GM19452 (cell line): Measurements from ENCODE around the gene ZNF805.
"Not testable (repeated sequence)": the region's sequence is repeated elsewhere in the genome, so short reads cannot be mapped to it uniquely, and the experiment has no call there.

ENCODE experiments used
- ATAC-seq: cut with Tn5 transposase; IDR thresholded peaks from one replicate; pipeline ENCODE4 v1.9.1; 2021; ENCODE audit not compliant: unreplicated experiment

Gene ZNF805

DNA sequence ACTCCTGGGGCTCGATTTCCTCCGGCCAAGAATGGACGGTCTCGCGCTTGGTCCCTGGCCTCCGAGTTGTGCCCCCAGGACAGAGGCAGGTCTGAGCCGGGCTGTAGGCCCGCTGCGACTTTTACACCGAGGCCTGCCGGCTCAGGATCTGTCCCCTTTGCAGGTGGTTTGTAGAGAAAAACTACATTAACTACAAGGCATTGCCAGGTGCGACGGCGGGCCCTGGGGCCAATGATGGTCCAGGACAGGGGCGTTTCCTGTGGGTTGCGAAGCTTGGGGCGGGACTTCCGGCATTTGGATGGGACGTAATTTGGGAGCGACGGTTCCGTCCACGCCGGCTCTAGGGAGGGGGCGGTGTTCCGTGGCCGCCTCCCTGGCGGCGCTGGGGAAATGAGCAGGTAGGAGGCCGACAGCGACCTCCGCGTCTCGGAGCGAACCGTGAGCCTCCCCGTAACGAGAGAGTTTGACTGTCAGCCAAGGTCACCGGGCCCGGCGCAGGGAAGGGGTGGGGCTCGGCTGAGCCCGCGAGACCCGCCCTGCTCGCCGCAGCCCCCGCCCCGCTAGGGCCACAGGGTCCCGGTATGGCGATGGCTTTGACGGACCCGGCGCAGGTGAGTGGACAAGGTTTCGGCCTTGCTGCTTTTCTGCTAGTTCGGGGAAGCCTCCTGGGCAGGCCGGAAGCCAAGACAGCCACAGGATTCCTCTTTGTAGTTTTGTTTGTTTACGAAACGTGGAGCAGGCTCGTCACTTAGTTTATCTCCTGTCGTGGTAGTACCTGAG lies at the start of gene ZNF805:
ZNF805 (plus strand) TSS at position 322 of the 780 bp plus-strand sequence; CDS start at position 582, 260 bp downstream.
- peak; percentile 92 for ATAC-seq

DNA sequence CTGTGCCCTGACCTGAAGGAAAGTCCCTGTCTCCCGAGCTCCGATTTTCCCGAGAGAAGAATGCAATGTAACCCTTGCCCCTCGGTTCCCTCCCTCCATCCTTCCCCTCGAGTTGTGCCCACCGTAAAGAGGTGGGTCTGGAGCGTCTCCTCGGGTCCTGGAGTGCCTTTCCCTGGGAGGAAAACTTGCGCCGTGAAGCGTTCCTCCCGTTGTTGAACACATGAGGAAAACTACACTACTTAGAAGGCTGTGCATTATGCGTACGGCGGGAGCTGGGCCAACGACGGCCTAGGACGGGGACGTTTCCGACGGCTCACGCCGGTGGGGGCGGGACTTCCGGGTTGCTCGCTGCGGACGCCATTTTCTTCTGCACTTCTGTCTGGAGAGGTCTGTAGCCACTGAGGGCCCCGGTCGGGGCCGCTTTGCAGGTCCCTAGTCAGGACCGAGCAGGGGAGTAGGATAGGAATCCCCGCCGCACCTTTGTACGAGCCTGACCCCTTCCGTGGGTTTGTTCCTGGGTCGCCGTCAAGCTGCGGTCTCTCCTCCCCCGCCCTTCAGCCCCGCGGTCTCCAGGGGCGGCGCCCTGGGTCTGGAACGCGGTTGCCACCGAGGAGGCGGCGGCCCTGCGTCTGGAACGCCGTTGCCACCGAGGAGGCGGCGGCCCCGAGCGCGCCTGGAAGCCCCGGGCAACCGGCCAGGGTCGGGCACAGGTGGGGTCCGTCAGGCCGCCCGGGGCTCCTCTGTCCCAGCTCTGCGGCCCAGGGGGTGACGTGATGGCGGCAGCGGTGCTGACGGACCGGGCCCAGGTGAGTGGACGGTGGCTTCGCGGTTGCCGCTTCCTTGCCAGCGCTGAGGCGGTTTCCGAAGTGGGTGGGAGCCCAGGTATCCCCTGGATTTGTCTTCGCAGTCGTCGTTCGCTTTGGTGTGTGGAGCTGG lies 49.0 kb upstream of the ZNF805 start, which contains the start of gene ZNF264:
ZNF264 (plus strand) TSS at position 360 of the 936 bp plus-strand sequence; CDS start at position 774, 414 bp downstream.
- peak; percentile 93 for ATAC-seq

DNA sequence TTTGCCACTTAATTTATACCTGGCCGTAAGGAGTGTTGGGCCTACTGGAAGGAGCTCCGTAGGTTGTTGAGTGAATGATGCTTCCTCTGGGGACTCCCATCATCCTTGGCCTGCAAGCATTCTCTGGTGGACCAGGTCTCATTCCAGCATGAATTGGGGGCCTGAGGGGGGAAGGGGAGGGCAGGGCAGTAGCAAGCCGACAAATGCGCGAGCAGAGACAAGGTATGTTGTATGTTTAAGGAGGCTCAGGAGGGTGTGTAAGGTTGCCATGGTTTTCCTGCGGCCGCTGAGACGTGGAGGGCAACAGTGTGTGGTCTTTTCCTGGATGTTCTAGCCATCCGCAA lies 48.4 kb upstream of the ZNF805 start:
- peak; percentile 7 for ATAC-seq

DNA sequence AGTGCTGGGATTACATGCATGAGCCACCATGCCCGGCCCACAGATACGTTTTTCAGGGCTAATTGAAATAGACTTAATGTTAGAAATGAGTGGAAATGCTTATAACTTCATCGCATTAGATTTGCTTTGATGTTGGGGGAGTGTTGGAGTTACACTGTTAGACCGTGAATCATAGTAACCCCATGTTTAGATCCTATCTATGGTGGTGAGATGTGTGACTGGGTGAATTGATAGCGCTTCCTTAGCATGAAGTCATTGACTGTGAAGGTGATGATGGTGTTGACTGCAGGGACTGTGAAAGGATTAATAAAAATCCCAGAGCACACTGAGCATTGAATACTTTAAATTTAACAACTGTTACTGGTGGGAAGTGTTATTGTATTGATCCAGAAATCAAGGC lies 47.4 kb upstream of the ZNF805 start:
- no peak for ATAC-seq

DNA sequence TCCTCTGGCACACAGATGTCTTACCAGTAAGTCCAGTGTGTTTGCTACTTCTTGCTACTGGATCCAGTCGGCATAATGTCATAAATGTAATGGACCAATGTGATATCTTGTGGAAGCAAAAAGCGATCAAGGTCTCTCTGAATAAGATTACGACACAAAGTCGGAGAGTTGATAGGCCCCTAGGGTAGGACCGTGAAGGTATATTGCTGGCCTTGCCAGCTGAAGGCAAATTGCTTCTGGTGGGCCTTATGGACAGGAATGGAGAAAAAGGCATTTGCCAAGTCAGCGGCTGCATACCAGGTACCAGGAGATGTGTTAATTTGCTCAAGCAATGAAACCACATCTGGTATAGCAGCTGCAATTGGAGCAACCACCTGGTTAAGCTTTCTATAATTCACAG lies 42.6 kb upstream of the ZNF805 start:
- ATAC-seq: not testable (repeated sequence)

DNA sequence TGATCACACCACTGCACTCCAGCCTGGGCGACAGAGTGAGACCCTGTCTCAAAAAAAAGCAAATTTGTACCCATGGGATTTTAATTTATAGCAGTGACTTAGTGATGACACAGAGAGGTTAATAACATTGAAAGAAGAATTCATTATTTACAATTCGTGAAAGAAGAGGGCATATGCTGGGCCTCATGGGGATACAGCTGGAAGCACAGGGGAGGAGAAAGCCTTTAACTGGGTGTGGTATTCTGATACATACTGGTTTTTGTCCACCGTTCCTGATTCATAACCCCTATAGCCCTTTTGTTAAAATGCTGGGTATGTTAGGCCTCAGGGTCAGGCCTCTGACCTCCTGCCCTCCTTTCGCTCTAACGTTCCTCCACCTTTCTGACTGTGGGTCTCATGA lies 38.3 kb upstream of the ZNF805 start:
- no peak for ATAC-seq

DNA sequence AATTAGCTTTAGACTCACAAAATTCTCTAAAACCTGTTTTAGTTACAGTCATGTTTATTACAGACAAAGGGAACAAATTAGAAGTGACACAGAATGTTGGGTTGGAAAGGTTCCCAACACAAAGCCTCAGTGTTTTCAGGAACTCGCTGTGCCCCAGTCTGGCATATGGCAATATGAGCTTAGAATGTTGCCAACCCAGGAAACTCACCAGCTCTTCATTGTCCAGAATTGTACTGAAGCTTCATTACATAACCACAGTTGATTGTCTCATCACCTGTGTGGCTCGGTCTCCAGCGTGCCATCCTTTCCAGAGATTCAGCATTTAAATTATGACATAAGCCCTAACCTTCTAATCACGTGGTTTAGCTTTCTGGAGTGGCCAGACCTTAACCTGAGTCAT lies 30.1 kb upstream of the ZNF805 start:
- no peak for ATAC-seq

DNA sequence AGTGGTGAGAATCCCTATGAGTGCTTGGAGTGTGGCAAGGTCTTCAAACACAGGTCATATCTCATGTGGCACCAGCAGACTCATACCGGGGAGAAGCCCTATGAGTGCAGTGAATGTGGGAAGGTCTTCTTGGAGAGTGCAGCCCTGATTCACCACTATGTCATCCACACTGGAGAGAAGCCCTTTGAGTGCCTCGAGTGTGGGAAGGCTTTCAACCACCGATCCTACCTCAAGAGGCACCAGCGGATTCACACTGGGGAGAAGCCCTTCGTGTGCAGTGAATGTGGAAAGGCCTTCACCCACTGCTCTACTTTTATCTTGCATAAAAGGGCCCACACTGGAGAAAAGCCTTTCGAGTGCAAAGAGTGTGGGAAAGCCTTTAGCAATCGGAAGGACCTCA lies 28.3 kb upstream of the ZNF805 start:
- no peak for ATAC-seq

DNA sequence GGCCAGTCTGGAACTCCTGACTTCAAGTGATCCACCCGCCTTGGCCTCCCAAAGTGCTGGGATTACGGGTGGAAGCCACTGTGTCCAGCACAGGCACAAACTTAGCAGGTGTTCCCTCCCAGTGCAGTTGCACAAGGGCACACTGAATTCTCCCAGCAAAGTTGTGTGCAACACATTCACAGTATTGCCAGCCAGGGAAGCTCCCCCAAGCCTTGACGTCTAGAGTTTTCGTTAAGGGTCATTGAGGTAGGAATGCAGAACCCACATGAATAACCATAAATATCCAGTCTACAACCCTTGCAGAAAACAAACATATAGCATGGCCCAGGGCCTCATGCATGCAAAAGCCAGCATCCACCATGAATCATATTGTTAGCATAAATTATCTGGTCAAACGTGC lies 12.9 kb upstream of the ZNF805 start:
- no peak for ATAC-seq

DNA sequence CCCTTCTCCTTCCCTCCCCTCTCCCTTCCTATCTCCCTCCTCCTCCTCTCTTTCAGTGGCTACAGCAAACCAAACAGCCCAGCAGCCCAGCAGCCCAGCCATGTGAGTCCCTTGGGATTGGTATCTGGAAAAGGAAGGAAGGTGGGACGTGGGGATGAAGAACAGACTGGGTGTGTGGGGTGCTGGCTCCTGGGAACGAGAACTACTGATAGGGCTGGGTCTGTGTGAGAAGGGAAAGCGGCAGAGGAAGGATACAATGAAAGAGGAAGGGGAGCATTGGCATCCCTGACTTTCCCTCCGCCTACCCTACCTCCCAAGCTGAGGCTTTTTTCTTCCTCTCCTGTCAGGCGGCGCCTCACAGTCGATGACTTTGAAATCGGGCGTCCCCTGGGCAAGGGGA lies 8.7 kb upstream of the ZNF805 start:
- ATAC-seq: no peak

DNA sequence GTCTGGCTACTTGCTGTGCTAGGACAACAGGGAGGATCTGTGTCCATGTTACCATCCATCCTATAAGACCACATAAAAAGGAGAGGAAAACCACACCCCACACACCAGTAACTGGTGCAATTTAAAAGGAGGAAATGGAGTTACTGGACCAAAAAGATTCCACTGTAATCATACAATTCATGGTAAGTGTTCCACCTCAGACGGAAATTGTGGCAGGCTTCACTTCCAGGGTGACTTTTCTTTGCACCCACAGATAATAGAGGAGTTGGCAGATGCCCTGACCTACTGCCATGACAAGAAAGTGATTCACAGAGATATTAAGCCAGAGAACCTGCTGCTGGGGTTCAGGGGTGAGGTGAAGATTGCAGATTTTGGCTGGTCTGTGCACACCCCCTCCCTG lies 7.2 kb upstream of the ZNF805 start:
- ATAC-seq: no peak

DNA sequence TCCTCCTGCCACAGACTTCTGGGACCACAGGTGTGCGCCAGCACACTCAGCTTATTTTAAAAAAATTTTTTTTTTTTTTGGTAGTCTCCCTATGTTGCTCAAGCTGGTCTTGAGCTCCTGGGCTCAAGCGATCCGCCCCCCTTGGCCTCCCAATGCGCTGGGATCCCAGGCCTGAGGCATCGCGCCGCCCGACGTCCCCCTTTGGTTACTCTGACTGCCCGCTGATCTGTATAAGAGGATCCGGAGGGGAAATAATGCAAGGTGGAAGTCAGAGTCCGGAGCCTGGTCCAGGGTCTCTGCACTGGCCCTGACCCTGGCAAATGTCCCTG lies 486 bp upstream of the ZNF805 start:
- ATAC-seq: no peak

DNA sequence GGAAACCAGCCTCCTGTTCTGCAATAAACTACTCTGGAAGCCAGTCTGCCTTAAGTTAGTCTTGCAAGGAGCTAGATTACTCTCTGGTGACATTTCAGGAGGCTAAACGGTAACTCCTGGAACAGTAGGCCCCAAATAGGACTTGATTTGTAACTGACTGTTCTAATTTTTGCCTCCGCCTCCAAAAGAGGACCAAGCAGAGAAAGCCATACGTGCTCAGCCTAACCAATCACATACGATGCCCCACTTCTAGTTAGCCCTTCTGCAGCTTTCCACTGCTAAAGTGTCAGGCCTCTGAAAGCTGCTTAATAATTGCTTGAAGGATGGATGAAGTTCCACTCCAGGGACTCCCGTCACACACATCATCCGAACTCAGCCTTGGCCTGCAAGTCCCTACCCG lies 744 bp downstream of the ZNF805 start:
- ATAC-seq: no peak

DNA sequence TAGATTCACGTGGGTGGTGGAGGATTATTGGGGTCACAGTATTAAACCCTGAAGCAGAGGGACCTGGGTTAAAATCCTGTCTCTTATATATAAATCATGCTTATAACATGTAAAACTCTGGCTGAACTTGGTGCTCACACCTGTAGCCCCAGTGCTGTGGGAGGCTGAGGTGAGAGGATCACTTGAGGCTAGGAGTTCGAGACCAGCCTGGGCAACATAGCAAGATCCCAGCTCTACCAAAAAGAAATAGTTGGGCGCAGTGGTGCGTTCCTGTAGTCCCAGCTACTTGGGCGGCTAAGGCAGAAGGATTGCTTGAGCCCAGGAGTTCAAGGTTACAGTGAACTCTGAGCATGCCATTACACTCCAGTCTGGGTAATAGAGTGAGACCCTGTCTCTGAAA lies 2.4 kb downstream of the ZNF805 start:
- no peak for ATAC-seq

DNA sequence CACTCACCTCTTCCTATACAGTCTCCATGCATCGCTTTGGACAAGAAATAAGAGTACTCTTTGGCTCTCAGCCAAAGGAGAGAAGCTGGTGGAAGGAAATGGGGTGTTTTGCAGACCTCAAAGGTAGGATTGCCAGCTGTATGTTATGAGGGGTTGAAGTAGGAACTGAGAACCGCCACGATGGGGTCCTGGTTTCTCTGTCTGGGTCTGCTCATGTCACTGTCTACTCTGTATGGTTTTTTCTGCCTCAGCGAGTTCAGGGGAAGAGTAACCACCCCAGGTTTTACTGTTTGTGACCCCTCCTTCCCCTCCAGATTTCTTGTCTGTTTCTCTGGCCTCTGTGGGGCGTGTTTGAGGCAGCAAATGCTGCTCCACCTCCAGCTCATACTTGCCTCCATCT lies 4.1 kb downstream of the ZNF805 start:
- ATAC-seq: no peak

DNA sequence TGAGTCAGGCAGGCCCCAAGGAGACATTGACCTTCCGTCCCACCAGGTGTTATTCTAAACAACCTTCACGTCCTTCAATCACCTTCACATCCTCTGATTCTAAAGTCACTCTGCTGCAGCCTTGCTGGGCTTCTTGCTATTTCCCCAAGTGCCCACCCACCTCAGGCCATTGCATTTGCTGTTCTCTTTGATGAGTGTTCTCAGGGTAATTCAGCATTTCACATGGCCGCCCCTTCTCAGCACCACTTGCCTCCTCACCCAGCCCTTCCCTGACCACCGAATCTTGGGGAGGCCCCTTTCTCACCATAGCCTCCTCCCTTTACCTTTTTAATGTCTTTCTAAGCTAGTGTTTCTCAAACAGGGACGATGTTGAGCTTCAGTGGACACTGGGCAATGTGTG lies 4.6 kb downstream of the ZNF805 start:
- no peak for ATAC-seq

DNA sequence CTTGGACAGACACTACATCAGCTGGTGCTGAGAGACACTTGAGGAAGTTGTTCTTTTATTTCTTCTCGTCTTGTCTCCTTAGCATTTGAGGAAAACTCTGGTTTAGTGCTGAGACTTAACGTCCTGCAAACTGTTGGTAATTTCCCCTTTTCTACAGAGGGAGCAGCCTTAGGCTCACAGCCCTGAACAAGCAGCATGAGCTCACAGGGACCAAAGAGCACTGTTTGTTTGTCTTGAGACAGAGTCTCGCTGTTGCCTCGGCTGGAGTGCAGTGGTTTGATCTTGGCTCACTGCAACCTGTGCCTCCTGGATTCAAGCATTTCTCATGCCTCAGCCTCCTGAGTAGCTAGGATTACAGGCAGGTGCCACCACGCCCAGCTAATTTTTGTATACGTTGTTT lies 5.5 kb downstream of the ZNF805 start:
- no peak for ATAC-seq

DNA sequence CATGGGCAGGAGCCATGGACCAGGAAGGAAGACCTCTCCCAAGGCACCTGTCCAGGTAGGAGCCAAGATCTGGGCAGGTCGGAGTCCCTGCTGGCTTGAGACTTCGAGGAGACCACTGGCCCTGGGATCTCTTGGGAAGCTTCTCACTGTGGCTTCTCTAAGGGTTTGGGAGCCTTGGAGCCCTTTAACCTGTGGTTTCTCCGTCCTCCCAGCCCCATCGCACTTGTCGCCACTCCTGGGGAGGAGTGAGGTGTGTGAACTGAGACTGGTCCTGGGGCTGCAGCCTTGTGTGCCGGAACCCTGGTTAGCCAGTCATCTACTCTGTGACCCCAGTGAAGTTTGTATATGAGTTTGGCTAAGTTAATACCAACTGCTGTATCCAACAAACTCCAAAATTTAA lies 8.2 kb downstream of the ZNF805 start:
- no peak for ATAC-seq

DNA sequence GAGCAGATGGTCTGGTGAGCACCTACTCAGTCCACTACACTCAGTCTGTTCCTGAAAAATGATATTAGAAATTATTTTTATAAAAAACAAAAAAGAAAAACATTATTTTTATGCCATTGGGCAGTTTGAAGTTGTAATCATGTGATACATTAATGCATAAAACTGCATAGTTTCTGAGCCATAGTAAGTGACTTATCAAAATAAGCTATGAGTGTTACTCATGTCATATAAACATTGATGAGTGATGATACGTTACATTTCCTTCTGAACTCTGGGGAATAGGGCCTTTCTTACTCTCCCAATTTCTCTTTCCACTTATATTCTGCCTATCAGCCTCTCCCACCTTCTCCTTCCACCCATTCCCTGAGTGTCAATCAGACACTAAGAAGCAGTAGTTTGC lies 8.9 kb downstream of the ZNF805 start:
- ATAC-seq: no peak

DNA sequence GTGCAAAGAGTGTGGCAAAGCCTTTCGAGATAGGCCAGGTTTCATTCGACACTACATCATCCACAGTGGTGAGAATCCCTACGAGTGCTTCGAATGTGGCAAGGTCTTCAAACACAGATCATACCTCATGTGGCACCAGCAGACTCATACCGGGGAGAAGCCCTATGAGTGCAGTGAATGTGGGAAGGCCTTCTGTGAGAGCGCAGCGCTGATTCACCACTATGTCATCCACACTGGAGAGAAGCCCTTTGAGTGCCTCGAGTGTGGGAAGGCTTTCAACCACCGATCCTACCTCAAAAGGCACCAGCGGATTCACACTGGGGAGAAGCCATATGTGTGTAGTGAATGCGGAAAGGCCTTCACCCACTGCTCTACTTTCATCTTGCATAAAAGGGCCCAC lies 13.3 kb downstream of the ZNF805 start:
- not testable (repeated sequence) for ATAC-seq

DNA sequence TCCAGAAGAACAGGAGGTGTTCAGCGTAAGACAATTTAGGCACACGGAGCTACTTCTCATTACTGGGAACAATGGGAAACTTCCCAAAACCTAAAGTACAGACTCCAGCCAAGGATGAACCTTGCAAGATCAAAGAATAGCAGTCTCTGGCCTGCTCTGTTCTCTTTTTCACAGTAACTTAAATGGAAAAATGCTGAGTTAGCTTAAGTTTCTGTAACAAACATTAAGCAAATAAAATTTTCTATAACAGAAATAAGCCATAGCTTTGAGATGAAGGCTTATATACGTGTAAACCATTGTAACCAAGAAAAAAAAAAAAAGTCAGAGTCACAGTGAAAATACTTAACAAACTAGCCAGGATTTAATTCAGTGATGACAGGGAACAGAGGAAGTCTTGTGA lies 21.6 kb downstream of the ZNF805 start:
- ATAC-seq: no peak

DNA sequence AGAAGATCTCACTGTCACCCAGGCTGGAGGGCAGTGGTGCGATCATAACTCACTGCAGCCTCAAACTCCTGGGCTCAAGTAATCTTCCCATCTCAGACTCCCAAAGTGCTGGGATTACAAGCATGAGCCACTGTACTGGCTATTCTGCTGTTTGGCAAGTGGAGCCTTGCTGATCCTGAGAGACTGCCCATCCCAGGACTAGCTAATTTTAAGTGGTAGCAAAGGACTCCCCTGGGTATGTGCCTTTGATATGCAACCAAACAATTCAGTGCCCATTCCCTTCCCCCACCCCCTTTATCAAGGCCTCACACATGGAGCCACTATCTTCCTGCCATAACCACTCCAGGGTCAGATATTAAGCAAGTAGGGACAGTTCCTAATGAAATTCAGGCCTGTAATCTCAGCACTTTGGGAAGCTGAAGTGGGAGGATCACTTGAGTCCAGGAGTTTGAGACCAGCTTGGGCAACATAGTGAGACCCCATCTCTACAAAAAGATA lies 22.9 kb downstream of the ZNF805 start:
- ATAC-seq: no peak
